Measurements from ENCODE around the gene VWA8. TPM values are rescaled to one million over a fixed set of nuclear protein-coding genes. Genes with fewer than 3 reads are reported as not detected.

The VWA8 gene
- total RNA-seq, 1 experiment from 2014 or later = 21.4 TPM

DNA sequence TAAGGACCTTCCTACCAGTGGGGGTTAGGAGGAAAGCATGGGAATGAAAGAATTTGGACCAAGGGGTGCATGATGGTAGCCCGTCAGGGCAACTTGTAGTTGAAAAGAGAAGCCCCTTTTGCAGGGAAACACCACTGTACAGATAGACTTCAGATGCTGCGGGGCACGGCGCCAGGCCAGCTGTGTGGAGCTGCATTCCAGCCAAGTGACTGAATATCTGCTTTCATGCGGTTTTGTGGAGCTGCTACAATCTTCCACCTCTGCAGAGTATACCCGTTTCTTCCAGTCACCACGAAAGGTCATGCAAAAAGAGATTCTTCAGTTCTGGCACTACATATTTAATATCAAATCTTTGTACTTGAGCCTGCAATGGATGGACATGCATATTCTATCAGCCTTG is 398.8 kb downstream of the VWA8 start:
- peak; percentile 23 for DNase-seq (ENCODE audit: unreplicated experiment)
- no TSS peak for BruUV-seq (replicated peaks)
- ChIA-PET POLR2A (no interaction called here), CTCF (interaction anchor here (0.6 kb wide), 1 partner anchor 193 kb away, joined by 3 read pairs; no protein-coding TSS in a partner anchor)
- TF ChIP-seq CTCF (IDR thresholded peaks at IDR 0.05; ENCODE audit: unreplicated experiment) = no peak
- Mint-ChIP-seq H3K27ac (ENCODE audit: low read depth, unreplicated experiment) (no peak overlapping the region), H3K4me1 (ENCODE audit: insufficient read depth, unreplicated experiment) (peaks cover 10% of the 10 kb centered on the region), H3K9me3 (ENCODE audit: unreplicated experiment) (no peaks in the 10 kb centered on the region), H3K4me3 (ENCODE audit: unreplicated experiment) (no peak overlapping the region), H3K36me3 (ENCODE audit: insufficient read depth, unreplicated experiment) (peaks cover 6% of the 10 kb centered on the region), H3K27me3 (ENCODE audit: insufficient read depth, unreplicated experiment) (no peaks in the 10 kb centered on the region)
- intact Hi-C loops (cut with micrococcal nuclease) = loop anchor here (10.0 kb wide), 1 partner anchor 147 kb away; no protein-coding TSS in a partner anchor

DNA sequence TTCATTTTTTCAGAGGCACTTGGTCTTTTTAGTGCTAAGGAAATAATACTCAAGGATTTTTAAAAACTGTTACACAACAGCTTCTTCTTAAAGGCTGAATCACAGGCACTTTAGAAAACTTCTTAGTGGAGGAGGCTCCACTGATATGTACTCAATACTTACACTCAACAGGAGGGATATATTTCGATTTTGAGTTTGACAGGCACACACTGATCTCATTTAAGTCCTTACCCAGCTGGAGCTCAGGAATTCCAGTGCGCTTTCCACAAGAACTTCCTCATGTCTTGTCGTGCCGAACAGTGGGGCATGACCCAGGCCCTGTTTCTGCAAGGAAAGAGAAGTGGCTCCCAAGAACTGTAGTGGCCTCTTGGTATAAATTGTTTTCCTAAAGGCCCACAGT is 399.7 kb downstream of the VWA8 start:
- CTCF ChIA-PET = interaction anchor here (0.6 to 1.1 kb wide), 5 partner anchors 9 to 192 kb away, joined by 3 to 5 read pairs (median 3); no protein-coding TSS in a partner anchor
- Mint-ChIP-seq H3K4me1 (ENCODE audit: insufficient read depth, unreplicated experiment) (peaks cover 10% of the 10 kb centered on the region), H3K27ac (ENCODE audit: low read depth, unreplicated experiment) (no peak overlapping the region), H3K9me3 (ENCODE audit: unreplicated experiment) (no peaks in the 10 kb centered on the region), H3K4me3 (ENCODE audit: unreplicated experiment) (no peak overlapping the region), H3K27me3 (ENCODE audit: insufficient read depth, unreplicated experiment) (no peaks in the 10 kb centered on the region), H3K36me3 (ENCODE audit: insufficient read depth, unreplicated experiment) (peaks cover 6% of the 10 kb centered on the region)
- POLR2A ChIA-PET = no interaction called here
- BruUV-seq (replicated peaks) = no TSS peak
- intact Hi-C loops (cut with micrococcal nuclease) = loop anchor here (10.0 kb wide), 1 partner anchor 146 kb away; no protein-coding TSS in a partner anchor
- DNase-seq (ENCODE audit: unreplicated experiment) = no peak
- TF ChIP-seq CTCF (IDR thresholded peaks at IDR 0.05; ENCODE audit: unreplicated experiment) = no peak

DNA sequence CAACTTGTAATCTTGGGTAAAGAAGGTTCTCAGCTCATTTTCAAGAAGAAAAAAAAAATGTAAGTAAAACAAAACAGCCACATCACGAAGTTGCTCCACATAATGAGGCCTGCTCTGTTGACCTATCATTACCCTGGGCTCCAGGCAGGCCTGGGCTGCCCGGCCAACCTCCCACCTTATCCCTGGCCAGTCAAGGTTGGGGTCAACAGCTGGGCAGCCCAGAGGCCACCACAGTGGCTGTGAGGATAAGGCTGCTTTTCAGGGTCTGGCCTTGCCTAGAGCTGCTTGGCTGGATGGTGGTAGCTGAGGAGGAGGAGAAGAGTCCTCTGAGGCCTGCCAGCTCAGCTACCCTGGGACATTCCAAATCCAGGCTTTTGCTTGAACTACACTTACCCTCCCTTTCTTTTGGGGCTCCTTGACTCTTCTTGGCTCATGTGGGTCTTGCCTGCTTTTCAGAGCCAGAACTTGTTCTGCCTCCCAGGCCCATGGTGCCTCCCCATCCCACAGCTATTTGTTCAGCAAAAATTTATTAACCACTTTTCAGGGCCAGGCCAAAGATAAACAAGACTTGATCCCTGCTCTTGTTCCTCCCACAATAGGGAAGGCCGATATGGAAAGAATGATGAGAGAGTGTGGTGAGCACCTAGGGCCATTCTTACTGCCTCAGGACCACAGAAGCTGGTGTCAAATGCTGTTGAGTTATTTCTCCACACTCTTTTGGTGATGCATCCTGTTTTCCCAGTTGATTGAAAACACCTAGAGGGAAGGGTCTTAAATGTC is 401.9 kb downstream of the VWA8 start:
- H3K9me3 Mint-ChIP-seq (ENCODE audit: unreplicated experiment) = no peaks in the 10 kb centered on the region
- H3K27me3 Mint-ChIP-seq (ENCODE audit: insufficient read depth, unreplicated experiment) = no peaks in the 10 kb centered on the region
- H3K4me3 Mint-ChIP-seq (ENCODE audit: unreplicated experiment) = no peak overlapping the region
- POLR2A ChIA-PET = interaction anchor here (0.8 kb wide), 1 partner anchor 99 kb away, joined by 3 read pairs; no protein-coding TSS in a partner anchor
- TF ChIP-seq CTCF (IDR thresholded peaks at IDR 0.05; ENCODE audit: unreplicated experiment) = no peak
- H3K4me1 Mint-ChIP-seq (ENCODE audit: insufficient read depth, unreplicated experiment) = peaks cover 10% of the 10 kb centered on the region
- BruUV-seq (replicated peaks) = no TSS peak
- intact Hi-C loops (cut with micrococcal nuclease) = no loop called here
- CTCF ChIA-PET = no interaction called here
- DNase-seq (ENCODE audit: unreplicated experiment) = no peak
- H3K27ac Mint-ChIP-seq (ENCODE audit: low read depth, unreplicated experiment) = no peak overlapping the region
- H3K36me3 Mint-ChIP-seq (ENCODE audit: insufficient read depth, unreplicated experiment) = peaks cover 6% of the 10 kb centered on the region

GRCh38 chr13:41557719-41558118 is 403.2 kb downstream of the VWA8 start:
- ChIA-PET CTCF (interaction anchor here (0.7 kb wide), 1 partner anchor 410 kb away, joined by 3 read pairs; no protein-coding TSS in a partner anchor), POLR2A (no interaction called here)
- Mint-ChIP-seq H3K27ac (ENCODE audit: low read depth, unreplicated experiment) (no peak overlapping the region), H3K9me3 (ENCODE audit: unreplicated experiment) (no peaks in the 10 kb centered on the region), H3K4me1 (ENCODE audit: insufficient read depth, unreplicated experiment) (peaks cover 10% of the 10 kb centered on the region), H3K36me3 (ENCODE audit: insufficient read depth, unreplicated experiment) (peaks cover 6% of the 10 kb centered on the region), H3K4me3 (ENCODE audit: unreplicated experiment) (no peak overlapping the region), H3K27me3 (ENCODE audit: insufficient read depth, unreplicated experiment) (no peaks in the 10 kb centered on the region)
- intact Hi-C loops (cut with micrococcal nuclease) = no loop called here
- no TSS peak for BruUV-seq (replicated peaks)
- DNase-seq (ENCODE audit: unreplicated experiment) = no peak
- no peak for TF ChIP-seq CTCF (IDR thresholded peaks at IDR 0.05; ENCODE audit: unreplicated experiment)

Measured in MCF 10A (cell line).